IMR-90 (cell line): ENCODE data around the gene ALDH3B2. TPM values are rescaled to one million over a fixed set of nuclear protein-coding genes. Genes with fewer than 3 reads are reported as not detected.
"Not testable (repeated sequence)": the region's sequence is repeated elsewhere in the genome, so short reads cannot be mapped to it uniquely, and the experiment has no call there.

Source experiments
- ATAC-seq: fragments of 200-7000 bp; cut with Tn5 transposase; 2 replicates; pipeline ENCODE4 v1.9.1; 2020; ENCODE audit warnings: low read depth, mild to moderate bottlenecking, moderate library complexity
- BruUV-seq: library from RNA; stranded (reverse); fragments of 400-500 nt; replicated peaks from 2 replicates; lab custom pipeline; 2021; lab: Mats Ljungman, UMichigan
- CTCF ChIA-PET: fragments of 300-600 bp; formaldehyde crosslinking; extraction: SDS; loops from one replicate; lab custom pipeline; 2021; ENCODE audit warnings: antibody characterized with exemption; lab: Yijun Ruan, JAX
- POLR2A ChIA-PET: fragments of 300-600 bp; sonication (Branson Sonifier 250); formaldehyde crosslinking; loops from one replicate; lab custom pipeline; 2022; ENCODE audit warnings: antibody characterized with exemption; ENCODE audit not compliant: unreplicated experiment; lab: Charles Lee
- DNase-seq: peaks from one replicate; pipeline ENCODE4 v3.0.0; 2013
- H2AFZ ChIP-seq: replicated peaks from 2 replicates; pipeline ENCODE3; 2013; ENCODE audit warnings: low read length, mild to moderate bottlenecking; ENCODE audit not compliant: poor library complexity
- H2AK5ac ChIP-seq: 2 replicates; pipeline ENCODE4 v1.6.1; 2013; ENCODE audit warnings: low read depth, low read length, inconsistent platforms
- H2AK9ac ChIP-seq: replicated peaks from 2 replicates; pipeline ENCODE3; 2013; ENCODE audit warnings: mild to moderate bottlenecking, low read depth, low read length, moderate library complexity; ENCODE audit not compliant: poor library complexity
- H2BK120ac ChIP-seq: 2 replicates; pipeline ENCODE4 v1.6.1; 2013; ENCODE audit warnings: low read depth, low read length, inconsistent platforms
- H2BK15ac ChIP-seq: 3 replicates; pipeline ENCODE4 v1.6.1; 2013; ENCODE audit warnings: low read depth, low read length, inconsistent platforms
- H2BK20ac ChIP-seq: 2 replicates; pipeline ENCODE4 v1.6.1; 2013; ENCODE audit warnings: low read depth, mild to moderate bottlenecking, inconsistent platforms, low read length, moderate library complexity
- H2BK5ac ChIP-seq: 2 replicates; pipeline ENCODE4 v1.6.1; 2013; ENCODE audit warnings: mild to moderate bottlenecking, low read depth, low read length, inconsistent platforms; ENCODE audit not compliant: poor library complexity, severe bottlenecking
- H3K14ac ChIP-seq: replicated peaks from 2 replicates; pipeline ENCODE4 v1.6.1; 2013; ENCODE audit warnings: low read depth, low read length, inconsistent platforms
- H3K18ac ChIP-seq: 2 replicates; pipeline ENCODE4 v1.6.1; 2013; ENCODE audit warnings: low read depth, low read length, control low read depth
- H3K23ac ChIP-seq: 2 replicates; pipeline ENCODE4 v1.6.1; 2013; ENCODE audit warnings: low read depth, low read length, inconsistent platforms
- H3K27ac ChIP-seq: 2 replicates; pipeline ENCODE4 v1.5.1; 2013; ENCODE audit warnings: mild to moderate bottlenecking, control low read depth, low read length; ENCODE audit not compliant: insufficient read depth
- H3K27me3 ChIP-seq: 2 replicates; pipeline ENCODE4 v1.6.1; 2013; ENCODE audit warnings: low read length; ENCODE audit not compliant: control insufficient read depth, insufficient read depth
- H3K36me3 ChIP-seq: 2 replicates; pipeline ENCODE4 v1.6.1; 2013; ENCODE audit warnings: low read length, mixed read lengths; ENCODE audit not compliant: control insufficient read depth, insufficient read depth
- H3K4ac ChIP-seq: 2 replicates; pipeline ENCODE4 v1.6.1; 2013; ENCODE audit warnings: low read depth, low read length, inconsistent platforms
- H3K4me1 ChIP-seq: 2 replicates; pipeline ENCODE4 v1.6.1; 2013; ENCODE audit warnings: low read length, mixed read lengths; ENCODE audit not compliant: control insufficient read depth, insufficient read depth
- H3K4me2 ChIP-seq: 2 replicates; pipeline ENCODE4 v1.6.1; 2013; ENCODE audit warnings: low read depth, mild to moderate bottlenecking, control low read depth, low read length, moderate library complexity
- H3K4me3 ChIP-seq: 2 replicates; pipeline ENCODE4 v1.5.1; 2013; ENCODE audit warnings: low read depth, mild to moderate bottlenecking, control low read depth, low read length, moderate library complexity; ENCODE audit not compliant: insufficient read depth
- H3K56ac ChIP-seq: 2 replicates; pipeline ENCODE4 v1.6.1; 2013; ENCODE audit warnings: low read length, inconsistent platforms; ENCODE audit not compliant: insufficient read depth; ENCODE audit errors: extremely low read depth
- H3K79me1 ChIP-seq, 2 experiments: 2 replicates each; pipeline ENCODE4 v1.6.1; 2013; ENCODE audit warnings: low read length in 2 of 2, inconsistent platforms in 1 of 2, low read depth in 1 of 2
- H3K9ac ChIP-seq: 2 replicates; pipeline ENCODE4 v1.6.1; 2013; ENCODE audit warnings: low read depth, low read length, control low read depth
- H3K9me1 ChIP-seq: 2 replicates; pipeline ENCODE4 v1.6.1; 2013; ENCODE audit warnings: low read length, inconsistent platforms; ENCODE audit not compliant: insufficient read depth
- H3K9me3 ChIP-seq: 2 replicates; pipeline ENCODE4 v1.6.1; 2013; ENCODE audit warnings: low read length; ENCODE audit not compliant: control insufficient read depth, insufficient read depth
- H4K20me1 ChIP-seq: 2 replicates; pipeline ENCODE4 v1.6.1; 2013; ENCODE audit warnings: low read length, inconsistent platforms; ENCODE audit not compliant: insufficient read depth
- H4K5ac ChIP-seq: 2 replicates; pipeline ENCODE4 v1.6.1; 2013; ENCODE audit warnings: mild to moderate bottlenecking, low read depth, low read length, control low read depth
- H4K8ac ChIP-seq, 2 experiments: 2 replicates each; pipeline ENCODE4 v1.6.1; 2013; ENCODE audit warnings: low read depth in 2 of 2, low read length in 2 of 2, control low read depth in 1 of 2, inconsistent platforms in 1 of 2
- H4K91ac ChIP-seq: 2 replicates; pipeline ENCODE4 v1.6.1; 2013; ENCODE audit warnings: low read depth, low read length, inconsistent platforms; ENCODE audit not compliant: insufficient read depth
- WGBS, 2 experiments: methylation state at CpG; one replicate each; pipeline versions ENCODE4 v1.1.5 to v1.1.7; 2013; ENCODE audit warnings: missing lambda C conversion rate in 2 of 2; ENCODE audit not compliant: insufficient read length in 1 of 2; ENCODE audit errors: extremely low coverage in 2 of 2; 5-methylcytosine and 5-hydroxymethylcytosine counted together
- dilution Hi-C: fragments of 300-500 bp; cut with HindIII; formaldehyde crosslinking; loops from one replicate; pipeline ENCODE4 v1.14.3; 2018; ENCODE audit warnings: low sequenced_read_pairs; ENCODE audit not compliant: unreplicated experiment
- in situ Hi-C: fragments of 300-500 bp; cut with MboI; formaldehyde crosslinking; loops from 3 replicates; pipeline ENCODE4 v1.14.3; 2019; ENCODE audit warnings: low sequenced_read_pairs, inconsistent platforms, mixed read lengths
- intact Hi-C: fragments of 100-400 bp; cut with micrococcal nuclease; formaldehyde crosslinking; loops from 2 replicates; pipeline ENCODE4 v1.10.0; 2022
- polyA plus RNA-seq, 3 experiments: library from polyadenylated mRNA; depleted of rRNA; stranded (reverse); fragments of >200 nt; gene quantifications; 2 replicates each; pipeline ENCODE4 v1.2.3, GENCODE V29; 2012; ENCODE audit warnings: low replicate concordance in 1 of 3
- total RNA-seq: library from RNA; depleted of rRNA; stranded (reverse); fragments of >200 nt; gene quantifications from 2 replicates; pipeline ENCODE4 v1.2.3, GENCODE V29; 2012

The ALDH3B2 gene
- total and polyA plus RNA-seq, 2 of the 4 experiments (the other 2 are of a cell fraction) = not detected

GRCh38 chr11:67723036-67723435, 48.6 kb upstream of the ALDH3B2 start:
- H3K18ac ChIP-seq, H3K79me1 ChIP-seq, H2AK5ac ChIP-seq, H2BK20ac ChIP-seq, H3K9me1 ChIP-seq, H4K91ac ChIP-seq, H4K5ac ChIP-seq, H3K27me3 ChIP-seq, intact Hi-C loops, dilution Hi-C loops, H3K4me1 ChIP-seq, H3K36me3 ChIP-seq, H2AK9ac ChIP-seq, BruUV-seq, H3K14ac ChIP-seq, H3K56ac ChIP-seq, ATAC-seq, H3K9ac ChIP-seq, H2AFZ ChIP-seq, H3K23ac ChIP-seq, H2BK15ac ChIP-seq, H3K4me2 ChIP-seq, H3K4ac ChIP-seq, H3K4me3 ChIP-seq, POLR2A ChIA-PET, H3K27ac ChIP-seq, H2BK120ac ChIP-seq, H4K8ac ChIP-seq, H2BK5ac ChIP-seq, H3K9me3 ChIP-seq, in situ Hi-C loops, H4K20me1 ChIP-seq, CTCF ChIA-PET, DNase-seq: not testable (repeated sequence)
- no CpG with 5 or more reads among the region's 9 CpGs for WGBS, 2 experiments

GRCh38 chr11:67716226-67716625, 41.8 kb upstream of the ALDH3B2 start:
- CTCF ChIA-PET, intact Hi-C loops: not testable (repeated sequence)

More at GRCh38 chr11:67716226-67716625, 41.8 kb upstream of the ALDH3B2 start:
- H4K20me1 ChIP-seq, ATAC-seq, H3K27ac ChIP-seq, H3K36me3 ChIP-seq, H2AK9ac ChIP-seq, BruUV-seq, H2BK20ac ChIP-seq, H3K79me1 ChIP-seq, H3K9me3 ChIP-seq, H3K18ac ChIP-seq, H3K56ac ChIP-seq, H2BK5ac ChIP-seq, H3K14ac ChIP-seq, H2BK120ac ChIP-seq, H3K27me3 ChIP-seq, H3K23ac ChIP-seq, in situ Hi-C loops, H4K8ac ChIP-seq, H3K4me1 ChIP-seq, H2BK15ac ChIP-seq, H4K91ac ChIP-seq, H3K9ac ChIP-seq, dilution Hi-C loops, H3K9me1 ChIP-seq, H4K5ac ChIP-seq, DNase-seq, H2AFZ ChIP-seq, POLR2A ChIA-PET, H2AK5ac ChIP-seq, H3K4me2 ChIP-seq, H3K4me3 ChIP-seq, H3K4ac ChIP-seq: not testable (repeated sequence)
- no CpG with 5 or more reads among the region's 7 CpGs for WGBS, 2 experiments
